PC-9 (cell line): Measurements from ENCODE around the gene CENPP. TPM values are rescaled to one million over a fixed set of nuclear protein-coding genes. Genes with fewer than 3 reads are reported as not detected.
A peak's percentile ranks its signal among the peaks of the same experiment; 100 is the strongest.

Source experiments
- BruUV-seq: library from RNA; stranded (reverse); fragments of 400-500 nt; replicated peaks from 2 replicates; lab custom pipeline; 2021; lab: Mats Ljungman, UMichigan
- CTCF ChIA-PET: fragments of 300-600 bp; sonication (Branson Sonifier 250); formaldehyde crosslinking; loops from one replicate; lab custom pipeline; 2022; ENCODE audit warnings: antibody characterized with exemption; lab: Charles Lee
- POLR2A ChIA-PET: fragments of 300-600 bp; sonication (Branson Sonifier 250); formaldehyde crosslinking; loops from one replicate; lab custom pipeline; 2022; ENCODE audit warnings: antibody characterized with exemption; ENCODE audit not compliant: unreplicated experiment; lab: Charles Lee
- DNase-seq, 2 experiments: peaks; one replicate each; pipeline versions ENCODE4 v3.0.0 to v3.0.0-alpha.2; 2015 to 2022; ENCODE audit warnings: mixed read lengths in 1 of 2
- H2AFZ ChIP-seq: fragments of 200-600 bp; sonication (generic); 2 replicates; pipeline ENCODE4 v1.8.1; 2017; ENCODE audit warnings: antibody characterized with exemption
- H3F3A ChIP-seq: fragments of 200-600 bp; sonication (generic); 2 replicates; pipeline ENCODE4 v1.8.1; 2017; ENCODE audit warnings: antibody characterized with exemption, mild to moderate bottlenecking, low read depth; ENCODE audit not compliant: insufficient read depth
- H3K27ac ChIP-seq: fragments of 200-600 bp; sonication (generic); 2 replicates; pipeline ENCODE4 v1.6.1; 2016; ENCODE audit warnings: mixed run types
- H3K27me3 ChIP-seq: fragments of 200-600 bp; sonication (generic); 2 replicates; pipeline ENCODE4 v1.6.1; 2016; ENCODE audit warnings: low read depth, mixed run types; ENCODE audit not compliant: insufficient read depth
- H3K36me3 ChIP-seq: fragments of 200-600 bp; sonication (generic); 2 replicates; pipeline ENCODE4 v1.6.1; 2016; ENCODE audit warnings: low read depth, mixed run types
- H3K4me1 ChIP-seq: fragments of 200-600 bp; sonication (generic); replicated peaks from 2 replicates; pipeline ENCODE4 v1.6.1; 2016; ENCODE audit warnings: mixed run types; ENCODE audit not compliant: insufficient read depth
- H3K4me2 ChIP-seq: fragments of 200-600 bp; sonication (generic); 2 replicates; pipeline ENCODE4 v1.6.1; 2017; ENCODE audit warnings: mixed run types
- H3K4me3 ChIP-seq: fragments of 200-600 bp; sonication (generic); 2 replicates; pipeline ENCODE4 v1.6.1; 2016; ENCODE audit warnings: mixed run types
- H3K79me2 ChIP-seq: fragments of 200-600 bp; sonication (generic); 2 replicates; pipeline ENCODE4 v1.6.1; 2017; ENCODE audit warnings: low read depth, mixed run types
- H3K9me2 ChIP-seq: fragments of 200-600 bp; sonication (generic); 2 replicates; pipeline ENCODE4 v1.8.1; 2017; ENCODE audit warnings: mild to moderate bottlenecking; ENCODE audit not compliant: insufficient read depth
- H3K9me3 ChIP-seq: fragments of 200-600 bp; sonication (generic); 2 replicates; pipeline ENCODE4 v1.8.1; 2016; ENCODE audit warnings: low read depth; ENCODE audit not compliant: insufficient read depth
- H4K20me1 ChIP-seq: fragments of 200-600 bp; sonication (generic); 2 replicates; pipeline ENCODE4 v1.8.1; 2017; ENCODE audit not compliant: insufficient read depth
- CTCF ChIP-seq: fragments of 200-600 bp; sonication (generic); conservative IDR thresholded peaks from 2 replicates; pipeline ENCODE4 v1.6.1; 2017; ENCODE audit warnings: mixed run types, antibody characterized with exemption, mild to moderate bottlenecking, moderate library complexity
- EZH2 ChIP-seq: fragments of 200-600 bp; sonication (generic); IDR thresholded peaks from 2 replicates; pipeline ENCODE4 v1.8.0; 2017; ENCODE audit warnings: antibody characterized with exemption, low read depth
- intact Hi-C: fragments of 100-400 bp; cut with micrococcal nuclease; formaldehyde crosslinking; loops from one replicate; pipeline ENCODE4 v1.10.0; 2022; ENCODE audit not compliant: unreplicated experiment
- total RNA-seq: library from RNA; stranded (reverse); gene quantifications from 2 replicates; pipeline ENCODE4 v1.2.3, GENCODE V29; 2021

Gene CENPP
- total RNA-seq, 1 experiment from 2014 or later, result 10.0 TPM

- BruUV-seq, result no TSS peak
- CTCF ChIA-PET, result no interaction called here
- H3F3A ChIP-seq, result no peaks in the 10 kb centered on the region
- H3K9me2 ChIP-seq, result no peaks in the 10 kb centered on the region
- no peaks in the 10 kb centered on the region for H3K79me2 ChIP-seq
- no peak overlapping the region for H3K27ac ChIP-seq
- no peak for TF ChIP-seq CTCF
- no peak for TF ChIP-seq EZH2
- no peaks in the 10 kb centered on the region for H3K36me3 ChIP-seq
- H3K4me3 ChIP-seq, result no peak overlapping the region
- H3K4me1 ChIP-seq, result peaks cover 28% of the 10 kb centered on the region
- H2AFZ ChIP-seq, result no peak overlapping the region
- H3K9me3 ChIP-seq, result no peaks in the 10 kb centered on the region
- intact Hi-C loops, result no loop called here
- H3K27me3 ChIP-seq, result no peaks in the 10 kb centered on the region
- no peaks in the 10 kb centered on the region for H4K20me1 ChIP-seq
- DNase-seq, result no peak
- no peak overlapping the region for H3K4me2 ChIP-seq
- POLR2A ChIA-PET, result interaction anchor here (0.6 kb wide), 1 partner anchor 24 kb away, joined by 3 read pairs; no protein-coding TSS in a partner anchor
Measured at GRCh38 chr9:92482805-92483204, 157.1 kb downstream of the CENPP start.

GRCh38 chr9:92483627-92484545 lies 158.1 kb downstream of the CENPP start:
- Histone ChIP-seq H2AFZ (no peak overlapping the region), H3K79me2 (no peaks in the 10 kb centered on the region), H3K27ac (no peak overlapping the region), H3K4me2 (no peak overlapping the region), H3K9me2 (no peaks in the 10 kb centered on the region), H3K4me1 (peaks cover 28% of the 10 kb centered on the region), H3K36me3 (no peaks in the 10 kb centered on the region), H4K20me1 (no peaks in the 10 kb centered on the region), H3F3A (no peaks in the 10 kb centered on the region), H3K9me3 (no peaks in the 10 kb centered on the region), H3K4me3 (no peak overlapping the region), H3K27me3 (no peaks in the 10 kb centered on the region)
- TF ChIP-seq EZH2 (no peak), CTCF (no peak)
- intact Hi-C loops, result no loop called here
- DNase-seq, result peak in 1 of 2 experiments; percentile 37
- CTCF ChIA-PET, result no interaction called here
- BruUV-seq, result no TSS peak
- POLR2A ChIA-PET, result no interaction called here

GRCh38 chr9:92484563-92484962 lies 158.8 kb downstream of the CENPP start:
- no peak overlapping the region for H2AFZ ChIP-seq
- H3K9me2 ChIP-seq, result no peaks in the 10 kb centered on the region
- intact Hi-C loops, result no loop called here
- no peak for TF ChIP-seq EZH2
- no peak for TF ChIP-seq CTCF
- BruUV-seq, result no TSS peak
- H3K4me1 ChIP-seq, result peaks cover 28% of the 10 kb centered on the region
- no peaks in the 10 kb centered on the region for H3F3A ChIP-seq
- no peaks in the 10 kb centered on the region for H3K36me3 ChIP-seq
- DNase-seq, result no peak
- no peaks in the 10 kb centered on the region for H4K20me1 ChIP-seq
- no peak overlapping the region for H3K4me3 ChIP-seq
- H3K27ac ChIP-seq, result no peak overlapping the region
- no peaks in the 10 kb centered on the region for H3K79me2 ChIP-seq
- no peaks in the 10 kb centered on the region for H3K9me3 ChIP-seq
- POLR2A ChIA-PET, result no interaction called here
- no peak overlapping the region for H3K4me2 ChIP-seq
- no peaks in the 10 kb centered on the region for H3K27me3 ChIP-seq
- CTCF ChIA-PET, result no interaction called here
